Measurements from ENCODE around the gene PATE3. TPM values are rescaled to one million over a fixed set of nuclear protein-coding genes. Genes with fewer than 3 reads are reported as not detected.

The PATE3 gene
- polyA plus RNA-seq, 1 donor from 2014 or later = not detected

- no peaks in the 10 kb centered on the region for H3K27me3 ChIP-seq (ENCODE audit: insufficient read depth, low read depth, low read length)
- TF ChIP-seq POLR2AphosphoS5 (IDR thresholded peaks at IDR 0.05) (no peak), SMC3 (conservative IDR thresholded peaks at IDR 0.05; ENCODE audit: poor library complexity) (no peak), MXI1 (conservative IDR thresholded peaks at IDR 0.05; ENCODE audit: poor library complexity, severe bottlenecking) (no peak), REST (IDR thresholded peaks at IDR 0.05; ENCODE audit: borderline replicate concordance) (no peak), TAF1 (IDR thresholded peaks at IDR 0.05; ENCODE audit: low read depth) (no peak), EP300 (conservative IDR thresholded peaks at IDR 0.05; ENCODE audit: poor library complexity, severe bottlenecking) (no peak), RAD21 (conservative IDR thresholded peaks at IDR 0.05) (no peak), EZH2 (IDR thresholded peaks at IDR 0.05; ENCODE audit: borderline replicate concordance, insufficient read depth, low read length, poor library complexity, severe bottlenecking) (no peak)
- TF ChIP-seq, protein P1, sequence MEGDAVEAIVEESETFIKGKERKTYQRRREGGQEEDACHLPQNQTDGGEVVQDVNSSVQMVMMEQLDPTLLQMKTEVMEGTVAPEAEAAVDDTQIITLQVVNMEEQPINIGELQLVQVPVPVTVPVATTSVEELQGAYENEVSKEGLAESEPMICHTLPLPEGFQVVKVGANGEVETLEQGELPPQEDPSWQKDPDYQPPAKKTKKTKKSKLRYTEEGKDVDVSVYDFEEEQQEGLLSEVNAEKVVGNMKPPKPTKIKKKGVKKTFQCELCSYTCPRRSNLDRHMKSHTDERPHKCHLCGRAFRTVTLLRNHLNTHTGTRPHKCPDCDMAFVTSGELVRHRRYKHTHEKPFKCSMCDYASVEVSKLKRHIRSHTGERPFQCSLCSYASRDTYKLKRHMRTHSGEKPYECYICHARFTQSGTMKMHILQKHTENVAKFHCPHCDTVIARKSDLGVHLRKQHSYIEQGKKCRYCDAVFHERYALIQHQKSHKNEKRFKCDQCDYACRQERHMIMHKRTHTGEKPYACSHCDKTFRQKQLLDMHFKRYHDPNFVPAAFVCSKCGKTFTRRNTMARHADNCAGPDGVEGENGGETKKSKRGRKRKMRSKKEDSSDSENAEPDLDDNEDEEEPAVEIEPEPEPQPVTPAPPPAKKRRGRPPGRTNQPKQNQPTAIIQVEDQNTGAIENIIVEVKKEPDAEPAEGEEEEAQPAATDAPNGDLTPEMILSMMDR (IDR thresholded peaks at IDR 0.05; ENCODE audit: poor library complexity, severe bottlenecking) = no peak
Observed at GRCh38 chr11:125773516-125773915, 14.4 kb upstream of the PATE3 start.

GRCh38 chr11:125777309-125777708 lies 10.6 kb upstream of the PATE3 start:
- H3K4me3 ChIP-seq (ENCODE audit: low read length) = no peak overlapping the region
- no peak for TF ChIP-seq POLR2AphosphoS5 (IDR thresholded peaks at IDR 0.05)
- TF ChIP-seq MXI1 (conservative IDR thresholded peaks at IDR 0.05; ENCODE audit: poor library complexity, severe bottlenecking) = no peak
- TF ChIP-seq EZH2 (IDR thresholded peaks at IDR 0.05; ENCODE audit: borderline replicate concordance, insufficient read depth, low read length, poor library complexity, severe bottlenecking) = no peak
- no peak for TF ChIP-seq REST (IDR thresholded peaks at IDR 0.05; ENCODE audit: borderline replicate concordance)
- TF ChIP-seq RAD21 (conservative IDR thresholded peaks at IDR 0.05) = no peak
- TF ChIP-seq EP300 (conservative IDR thresholded peaks at IDR 0.05; ENCODE audit: poor library complexity, severe bottlenecking) = no peak
- no peak for TF ChIP-seq SMC3 (conservative IDR thresholded peaks at IDR 0.05; ENCODE audit: poor library complexity)
- TF ChIP-seq, protein P1 (IDR thresholded peaks at IDR 0.05; ENCODE audit: poor library complexity, severe bottlenecking) = no peak
- TF ChIP-seq TAF1 (IDR thresholded peaks at IDR 0.05; ENCODE audit: low read depth) = no peak
- H3K27ac ChIP-seq (ENCODE audit: low read length) = no peak overlapping the region
- H3K79me2 ChIP-seq (replicated peaks; ENCODE audit: insufficient read depth, low read length) = no peaks in the 10 kb centered on the region
- H3F3A ChIP-seq (ENCODE audit: insufficient read depth, low read length, poor library complexity, severe bottlenecking) = no peaks in the 10 kb centered on the region
- H2AFZ ChIP-seq (ENCODE audit: low read depth, low read length) = no peak overlapping the region
- H3K36me3 ChIP-seq (ENCODE audit: insufficient read depth, low read length) = no peaks in the 10 kb centered on the region
- no peaks in the 10 kb centered on the region for H3K27me3 ChIP-seq (ENCODE audit: insufficient read depth, low read depth, low read length)
- H4K20me1 ChIP-seq (ENCODE audit: insufficient read depth) = no peaks in the 10 kb centered on the region
- H3K9me2 ChIP-seq (ENCODE audit: insufficient read depth, low read length) = no peaks in the 10 kb centered on the region
- H3K4me2 ChIP-seq (ENCODE audit: low read length) = no peak overlapping the region
- H3K9me3 ChIP-seq (ENCODE audit: low read length) = no peaks in the 10 kb centered on the region
- no peak overlapping the region for H3K9ac ChIP-seq (ENCODE audit: low read length)

More at GRCh38 chr11:125773516-125773915, 14.4 kb upstream of the PATE3 start:
- no peak overlapping the region for H2AFZ ChIP-seq (ENCODE audit: low read depth, low read length)
- H4K20me1 ChIP-seq (ENCODE audit: insufficient read depth) = no peaks in the 10 kb centered on the region
- H3K4me3 ChIP-seq (ENCODE audit: low read length) = no peak overlapping the region
- no peaks in the 10 kb centered on the region for H3K9me3 ChIP-seq (ENCODE audit: low read length)
- no peaks in the 10 kb centered on the region for H3K9me2 ChIP-seq (ENCODE audit: insufficient read depth, low read length)
- no peaks in the 10 kb centered on the region for H3F3A ChIP-seq (ENCODE audit: insufficient read depth, low read length, poor library complexity, severe bottlenecking)
- H3K36me3 ChIP-seq (ENCODE audit: insufficient read depth, low read length) = no peaks in the 10 kb centered on the region
- no peak overlapping the region for H3K9ac ChIP-seq (ENCODE audit: low read length)
- no peak overlapping the region for H3K27ac ChIP-seq (ENCODE audit: low read length)
- no peaks in the 10 kb centered on the region for H3K79me2 ChIP-seq (replicated peaks; ENCODE audit: insufficient read depth, low read length)
- H3K4me2 ChIP-seq (ENCODE audit: low read length) = no peak overlapping the region

All from neural cell (in vitro differentiated cells).